OCI-LY1 (cell line): ENCODE results near the gene ILF2.

ENCODE experiments used
- H2AFZ ChIP-seq: fragments of 200-600 bp; sonication (generic), shearing (Covaris generic); 2 replicates; pipeline ENCODE4 v1.6.0; 2014; ENCODE audit warnings: antibody characterized with exemption, mild to moderate bottlenecking, low read length
- H3F3A ChIP-seq: fragments of 200-600 bp; sonication (generic), shearing (Covaris generic); 2 replicates; pipeline ENCODE4 v1.6.0; 2014; ENCODE audit warnings: mild to moderate bottlenecking, antibody characterized with exemption, low read length, moderate library complexity; ENCODE audit not compliant: insufficient read depth
- H3K27ac ChIP-seq: fragments of 200-600 bp; sonication (generic); 2 replicates; pipeline ENCODE4 v1.5.1; 2014; ENCODE audit warnings: low read length, mixed run types, mild to moderate bottlenecking, low read depth; ENCODE audit not compliant: poor library complexity, severe bottlenecking
- H3K27me3 ChIP-seq: fragments of 200-600 bp; sonication (generic); 2 replicates; pipeline ENCODE4 v1.6.0; 2014; ENCODE audit warnings: antibody characterized with exemption, mild to moderate bottlenecking, low read length, moderate library complexity; ENCODE audit not compliant: insufficient read depth
- H3K36me3 ChIP-seq: fragments of 200-600 bp; sonication (generic); 2 replicates; pipeline ENCODE4 v1.6.1; 2014; ENCODE audit warnings: mild to moderate bottlenecking, antibody characterized with exemption, low read length, moderate library complexity, mixed read lengths; ENCODE audit not compliant: insufficient read depth
- H3K4me1 ChIP-seq: fragments of 200-600 bp; sonication (generic); 2 replicates; pipeline ENCODE4 v1.5.1; 2014; ENCODE audit warnings: mild to moderate bottlenecking, low read length, moderate library complexity; ENCODE audit not compliant: insufficient read depth, severe bottlenecking
- H3K4me2 ChIP-seq: fragments of 200-600 bp; sonication (generic), shearing (Covaris generic); 2 replicates; pipeline ENCODE4 v1.6.1; 2014; ENCODE audit warnings: low read length
- H3K4me3 ChIP-seq: fragments of 200-600 bp; sonication (generic); 2 replicates; pipeline ENCODE4 v1.5.1; 2014; ENCODE audit warnings: low read length, low read depth, mild to moderate bottlenecking, mixed read lengths; ENCODE audit not compliant: poor library complexity, severe bottlenecking
- H3K79me2 ChIP-seq: fragments of 200-600 bp; shearing (Covaris generic); 2 replicates; pipeline ENCODE4 v1.6.1; 2016; ENCODE audit warnings: mixed run types, low read length, mixed read lengths; ENCODE audit not compliant: insufficient read depth
- H3K9ac ChIP-seq: fragments of 200-600 bp; sonication (generic), shearing (Covaris generic); 2 replicates; pipeline ENCODE4 v1.6.1; 2014; ENCODE audit warnings: mild to moderate bottlenecking, low read length, mixed read lengths
- H3K9me2 ChIP-seq: fragments of 200-600 bp; sonication (generic), shearing (Covaris generic); 2 replicates; pipeline ENCODE4 v1.6.1; 2014; ENCODE audit warnings: low read depth, mild to moderate bottlenecking, low read length, mixed read lengths
- H3K9me3 ChIP-seq: fragments of 200-600 bp; shearing (Covaris generic); 2 replicates; pipeline ENCODE4 v1.6.1; 2014; ENCODE audit warnings: low read length, mixed read lengths
- H4K20me1 ChIP-seq: fragments of 200-600 bp; sonication (generic), shearing (Covaris generic); 2 replicates; pipeline ENCODE4 v1.6.0; 2016; ENCODE audit warnings: mild to moderate bottlenecking, low read length; ENCODE audit not compliant: insufficient read depth
- CTCF ChIP-seq: fragments of 200-600 bp; sonication (generic), shearing (Covaris generic); IDR thresholded peaks from 2 replicates; pipeline ENCODE4 v1.5.1; 2017; ENCODE audit warnings: mild to moderate bottlenecking, antibody characterized with exemption, low read length, moderate library complexity, mixed read lengths
- EZH2 ChIP-seq: fragments of 200-600 bp; sonication (generic), shearing (Covaris generic); IDR thresholded peaks from 2 replicates; pipeline ENCODE4 v1.8.0; 2017; ENCODE audit warnings: borderline replicate concordance, mixed run types, mild to moderate bottlenecking, antibody characterized with exemption, low read length, moderate library complexity, mixed read lengths

ILF2 gene

DNA sequence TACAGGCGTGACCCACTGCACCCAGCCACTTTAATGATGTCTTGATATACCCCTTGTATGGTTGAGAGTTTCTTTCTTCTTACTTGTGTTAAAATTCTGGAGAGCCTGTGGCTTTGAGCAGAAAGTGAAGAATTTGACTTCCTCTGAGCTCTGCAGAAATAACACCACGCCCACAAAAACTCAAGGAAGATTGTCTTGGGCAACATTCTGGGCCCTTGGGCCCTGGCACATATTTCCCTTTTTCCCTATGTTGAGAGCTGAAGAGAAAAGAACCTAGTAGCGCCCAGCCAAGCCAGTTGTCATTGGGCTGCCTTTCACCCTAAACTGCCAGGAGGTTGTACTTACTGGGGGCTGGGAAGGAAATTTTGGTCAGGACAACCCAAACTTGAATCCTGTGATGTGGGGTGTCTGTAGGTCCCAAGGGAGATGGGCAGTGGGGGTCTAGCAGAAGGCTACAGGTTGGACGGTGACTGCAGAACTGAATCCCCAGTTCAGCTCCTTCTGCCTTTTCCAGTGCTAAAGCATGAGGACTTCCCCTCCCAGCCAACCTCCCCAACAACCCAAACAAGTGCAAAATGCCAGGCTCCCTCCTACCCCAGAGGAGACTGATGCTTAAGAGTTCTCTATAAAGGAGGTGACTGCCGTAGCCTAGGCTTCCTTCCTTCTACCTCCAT is 24.0 kb downstream of the ILF2 start:
- Histone ChIP-seq H3K4me1 (no peaks in the 10 kb centered on the region), H3K4me3 (no peak overlapping the region), H4K20me1 (no peaks in the 10 kb centered on the region), H3F3A (no peaks in the 10 kb centered on the region), H3K9me2 (no peaks in the 10 kb centered on the region), H3K27me3 (no peaks in the 10 kb centered on the region), H3K36me3 (peaks cover 56% of the 10 kb centered on the region), H3K4me2 (no peak overlapping the region), H3K9me3 (no peaks in the 10 kb centered on the region), H3K9ac (no peak overlapping the region), H2AFZ (no peak overlapping the region), H3K27ac (no peak overlapping the region), H3K79me2 (no peaks in the 10 kb centered on the region)
- TF ChIP-seq CTCF (no peak), EZH2 (no peak)

DNA sequence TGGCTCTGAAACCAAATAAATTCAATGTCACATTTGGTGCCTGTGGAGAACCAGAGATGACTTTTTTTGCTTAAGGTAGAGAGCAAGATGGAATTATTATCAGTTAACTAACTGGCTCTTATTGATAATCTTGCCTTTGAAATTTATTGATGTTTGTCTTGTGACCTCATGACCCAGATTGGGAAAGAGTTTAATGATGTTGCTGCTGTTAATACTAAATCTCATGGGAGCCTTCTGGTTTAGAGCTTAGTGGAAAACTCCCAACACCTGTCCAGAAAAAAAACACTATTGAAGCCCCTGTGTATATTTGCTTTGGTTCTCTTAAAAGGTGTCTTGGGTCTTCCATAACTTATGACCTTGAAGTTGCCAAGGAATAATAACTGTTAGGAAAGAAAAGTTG is 27.0 kb downstream of the ILF2 start:
- Histone ChIP-seq H3K9me3 (no peaks in the 10 kb centered on the region), H3K4me2 (no peak overlapping the region), H3K4me3 (no peak overlapping the region), H3K4me1 (no peaks in the 10 kb centered on the region), H3K27me3 (no peaks in the 10 kb centered on the region), H2AFZ (no peak overlapping the region), H4K20me1 (no peaks in the 10 kb centered on the region), H3K9ac (no peak overlapping the region), H3K36me3 (peaks cover 86% of the 10 kb centered on the region), H3K9me2 (no peaks in the 10 kb centered on the region), H3K79me2 (no peaks in the 10 kb centered on the region), H3F3A (no peaks in the 10 kb centered on the region), H3K27ac (no peak overlapping the region)
- no peak for TF ChIP-seq CTCF
- no peak for TF ChIP-seq EZH2

- no peak for TF ChIP-seq EZH2
- TF ChIP-seq CTCF = no peak
- Histone ChIP-seq H3K4me2 (no peak overlapping the region), H4K20me1 (no peaks in the 10 kb centered on the region), H3K4me1 (no peaks in the 10 kb centered on the region), H3K79me2 (no peaks in the 10 kb centered on the region), H2AFZ (no peak overlapping the region), H3K9me3 (no peaks in the 10 kb centered on the region), H3K36me3 (peaks cover 93% of the 10 kb centered on the region), H3K27me3 (no peaks in the 10 kb centered on the region), H3K4me3 (no peak overlapping the region), H3K27ac (no peak overlapping the region), H3K9me2 (no peaks in the 10 kb centered on the region), H3F3A (no peaks in the 10 kb centered on the region), H3K9ac (no peak overlapping the region)
Observed at GRCh38 chr1:153643100-153643499, 27.7 kb downstream of the ILF2 start.
